ENCODE results near the gene APOA5. TPM values are rescaled to one million over a fixed set of nuclear protein-coding genes. Genes with fewer than 3 reads are reported as not detected.

Gene APOA5
- total RNA-seq, 2 experiments from 2014 or later: not detected

DNA sequence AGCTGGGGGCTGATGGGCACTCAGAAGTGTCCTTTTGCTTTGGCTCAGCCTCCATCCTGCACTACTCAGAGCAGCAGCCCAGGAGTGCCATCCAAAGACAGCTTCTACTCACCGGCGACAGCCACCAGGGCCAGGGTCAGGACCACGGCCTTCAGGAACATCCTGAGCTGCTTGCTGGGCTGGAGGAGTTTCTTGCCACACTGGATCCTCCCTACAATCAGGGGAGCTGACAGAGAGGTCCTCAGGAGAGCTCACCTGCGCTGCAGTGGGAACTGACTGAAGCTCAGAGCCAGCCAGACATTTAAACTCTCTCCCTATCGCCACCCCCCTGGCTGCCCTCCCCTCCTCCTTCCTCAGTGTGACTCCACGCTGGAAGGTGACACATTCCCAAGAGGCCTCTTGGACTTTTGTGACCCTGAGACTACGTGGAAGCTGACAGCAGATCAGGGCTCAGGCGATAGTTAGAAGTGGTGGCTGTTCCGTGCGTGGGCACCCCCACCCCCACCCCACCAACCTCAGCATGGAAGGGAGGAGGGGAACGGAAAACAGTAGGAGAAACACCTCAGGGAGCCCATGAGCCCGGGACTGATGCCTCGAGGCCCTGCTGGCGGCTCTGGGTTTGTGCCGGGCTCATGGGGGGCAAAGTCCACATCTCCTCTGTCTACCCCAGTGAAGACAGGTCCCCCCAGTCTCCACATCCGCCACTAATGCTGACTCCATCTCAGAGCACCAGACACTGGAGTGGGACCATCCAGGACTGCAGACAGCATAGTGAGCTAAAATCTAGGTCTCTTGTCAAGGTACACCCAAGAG, 31.6 kb upstream of the APOA5 start, which contains the start of gene APOA4:
APOA4 (minus strand) TSS at position 274 of the 813 bp plus-strand sequence; CDS start at position 161, 113 bp downstream.
- CTCF ChIA-PET (ENCODE audit: unreplicated experiment): no interaction called here

DNA sequence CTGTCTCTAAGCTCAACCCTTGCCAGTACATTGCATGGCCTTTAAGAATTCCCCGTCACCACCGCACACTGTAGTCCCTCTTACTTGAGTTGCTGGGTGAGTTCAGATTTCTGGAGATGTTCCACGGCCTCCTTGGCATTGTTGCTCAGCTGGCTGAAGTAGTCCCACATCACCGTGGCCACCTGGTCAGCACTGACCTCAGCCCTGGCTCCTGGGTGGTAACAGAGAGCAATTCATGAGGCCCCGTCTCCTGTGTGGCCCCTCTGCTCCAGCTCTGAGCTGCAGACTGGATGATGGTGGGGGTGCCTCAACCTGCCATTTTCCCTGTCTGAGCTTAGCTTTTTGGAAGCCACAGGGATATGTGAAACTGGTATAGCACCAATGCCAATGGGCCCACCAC, 30.9 kb upstream of the APOA5 start:
- Histone ChIP-seq H3K79me2 (ENCODE audit: insufficient read depth, low read depth, low read length) (no peaks in the 10 kb centered on the region), H3K27ac (ENCODE audit: low read depth, low read length, poor library complexity, severe bottlenecking) (no peak overlapping the region), H3K9me2 (ENCODE audit: insufficient read depth, low read length) (no peaks in the 10 kb centered on the region), H4K20me1 (ENCODE audit: insufficient read depth, low read length) (no peaks in the 10 kb centered on the region), H3K4me1 (ENCODE audit: insufficient read depth, low read length, poor library complexity, severe bottlenecking) (no peaks in the 10 kb centered on the region), H3K36me3 (ENCODE audit: insufficient read depth, low read length) (no peaks in the 10 kb centered on the region), H3K4me3 (ENCODE audit: low read depth, low read length, poor library complexity, severe bottlenecking) (no peak overlapping the region), H3K9me3 (ENCODE audit: low read length) (no peaks in the 10 kb centered on the region), H3K4me2 (ENCODE audit: low read length) (no peak overlapping the region), H2AFZ (ENCODE audit: low read length) (no peak overlapping the region)
- TF ChIP-seq EZH2phosphoT487 (IDR thresholded peaks at IDR 0.05; ENCODE audit: borderline replicate concordance, low read depth, low read length): no peak
- TF ChIP-seq, protein P1, sequence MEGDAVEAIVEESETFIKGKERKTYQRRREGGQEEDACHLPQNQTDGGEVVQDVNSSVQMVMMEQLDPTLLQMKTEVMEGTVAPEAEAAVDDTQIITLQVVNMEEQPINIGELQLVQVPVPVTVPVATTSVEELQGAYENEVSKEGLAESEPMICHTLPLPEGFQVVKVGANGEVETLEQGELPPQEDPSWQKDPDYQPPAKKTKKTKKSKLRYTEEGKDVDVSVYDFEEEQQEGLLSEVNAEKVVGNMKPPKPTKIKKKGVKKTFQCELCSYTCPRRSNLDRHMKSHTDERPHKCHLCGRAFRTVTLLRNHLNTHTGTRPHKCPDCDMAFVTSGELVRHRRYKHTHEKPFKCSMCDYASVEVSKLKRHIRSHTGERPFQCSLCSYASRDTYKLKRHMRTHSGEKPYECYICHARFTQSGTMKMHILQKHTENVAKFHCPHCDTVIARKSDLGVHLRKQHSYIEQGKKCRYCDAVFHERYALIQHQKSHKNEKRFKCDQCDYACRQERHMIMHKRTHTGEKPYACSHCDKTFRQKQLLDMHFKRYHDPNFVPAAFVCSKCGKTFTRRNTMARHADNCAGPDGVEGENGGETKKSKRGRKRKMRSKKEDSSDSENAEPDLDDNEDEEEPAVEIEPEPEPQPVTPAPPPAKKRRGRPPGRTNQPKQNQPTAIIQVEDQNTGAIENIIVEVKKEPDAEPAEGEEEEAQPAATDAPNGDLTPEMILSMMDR (conservative IDR thresholded peaks at IDR 0.05; ENCODE audit: low read length): no peak
- CTCF ChIA-PET (ENCODE audit: unreplicated experiment): no interaction called here
- no peak for DNase-seq (ENCODE audit: low spot score)
- intact Hi-C loops (cut with micrococcal nuclease; ENCODE audit: unreplicated experiment): no loop called here
- POLR2A ChIA-PET: interaction anchor here (0.6 to 1.6 kb wide), 2 partner anchors 13 to 145 kb away, joined by 4 read pairs; no protein-coding TSS in a partner anchor
- no TSS peak for BruUV-seq (replicated peaks)

More for the DNA sequence above, 31.6 kb upstream of the APOA5 start, which contains the start of gene APOA4:
- Histone ChIP-seq H3K9me3 (ENCODE audit: low read length) (no peaks in the 10 kb centered on the region), H3K4me3 (ENCODE audit: low read depth, low read length, poor library complexity, severe bottlenecking) (no peak within 1 kb of the TSS), H3K36me3 (ENCODE audit: insufficient read depth, low read length) (no peaks in the 10 kb centered on the region), H2AFZ (ENCODE audit: low read length) (no peak within 1 kb of the TSS), H3K4me2 (ENCODE audit: low read length) (no peak within 1 kb of the TSS), H3K9me2 (ENCODE audit: insufficient read depth, low read length) (no peaks in the 10 kb centered on the region), H3K4me1 (ENCODE audit: insufficient read depth, low read length, poor library complexity, severe bottlenecking) (no peaks in the 10 kb centered on the region), H4K20me1 (ENCODE audit: insufficient read depth, low read length) (no peaks in the 10 kb centered on the region), H3K27ac (ENCODE audit: low read depth, low read length, poor library complexity, severe bottlenecking) (no peak within 1 kb of the TSS), H3K79me2 (ENCODE audit: insufficient read depth, low read depth, low read length) (no peaks in the 10 kb centered on the region)
- no peak for DNase-seq (ENCODE audit: low spot score)
- no peak for TF ChIP-seq EZH2phosphoT487 (IDR thresholded peaks at IDR 0.05; ENCODE audit: borderline replicate concordance, low read depth, low read length)
- TF ChIP-seq, protein P1 (conservative IDR thresholded peaks at IDR 0.05; ENCODE audit: low read length): no peak
- BruUV-seq (replicated peaks): no TSS peak
- POLR2A ChIA-PET: interaction anchor here (0.6 to 1.6 kb wide), 2 partner anchors 12 to 146 kb away, joined by 4 read pairs; no protein-coding TSS in a partner anchor
- intact Hi-C loops (cut with micrococcal nuclease; ENCODE audit: unreplicated experiment): no loop called here
